D721Med (cell line): ENCODE measurements around the gene GDI2.
"Not testable (repeated sequence)": the region's sequence is repeated elsewhere in the genome, so short reads cannot be mapped to it uniquely, and the experiment has no call there.

Experiments used
- DNase-seq: peaks from one replicate; pipeline ENCODE4 v3.0.0; 2011; ENCODE audit warnings: low spot score; ENCODE audit not compliant: insufficient read length
- FAIRE-seq: peaks from 2 replicates; lab custom pipeline; 2011; peaks lifted over from hg19 to GRCh38; lab: Jason Lieb, UNC
- TF ChIP-seq, protein P1 (sequence below): IDR thresholded peaks from 2 replicates; pipeline ENCODE4 v1.5.1; 2012; ENCODE audit warnings: mild to moderate bottlenecking, control low read depth; ENCODE audit not compliant: insufficient read depth; ENCODE audit errors: missing control alignments

Gene GDI2

DNA sequence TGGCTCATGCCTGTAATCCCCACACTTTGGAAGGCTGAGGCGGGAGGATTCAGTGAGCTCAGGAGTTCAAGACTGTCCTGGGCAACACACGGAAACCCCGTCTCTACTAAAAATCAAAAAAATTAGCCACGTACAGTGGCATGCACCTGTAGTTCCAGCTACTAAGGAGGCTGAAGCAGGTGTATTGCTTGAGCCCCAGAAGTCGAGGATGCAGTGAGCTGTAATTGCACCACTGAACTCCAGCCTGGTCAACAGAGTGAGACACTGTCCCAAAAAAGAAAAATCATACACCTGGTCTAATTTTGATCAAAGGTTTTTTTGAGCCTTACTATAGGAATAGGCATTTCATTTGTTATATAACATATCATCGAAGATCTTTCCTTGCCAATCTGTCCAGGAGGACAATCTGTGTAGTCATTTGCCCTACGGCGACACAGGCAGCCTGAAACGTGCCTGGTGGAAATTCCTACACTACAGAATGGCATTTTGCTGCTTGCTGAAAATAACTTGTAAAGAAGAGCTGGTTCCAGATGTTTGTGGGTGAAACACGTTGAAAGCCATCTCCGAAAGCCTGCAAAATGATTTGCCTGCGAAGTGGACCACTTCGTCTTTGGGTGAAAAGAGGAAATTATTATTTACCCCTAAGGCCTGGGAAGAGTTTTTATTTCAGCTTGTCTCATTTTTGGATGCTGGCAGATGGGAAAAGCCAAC lies 31.3 kb upstream of the GDI2 start:
- no peak for DNase-seq
- TF ChIP-seq, protein P1, sequence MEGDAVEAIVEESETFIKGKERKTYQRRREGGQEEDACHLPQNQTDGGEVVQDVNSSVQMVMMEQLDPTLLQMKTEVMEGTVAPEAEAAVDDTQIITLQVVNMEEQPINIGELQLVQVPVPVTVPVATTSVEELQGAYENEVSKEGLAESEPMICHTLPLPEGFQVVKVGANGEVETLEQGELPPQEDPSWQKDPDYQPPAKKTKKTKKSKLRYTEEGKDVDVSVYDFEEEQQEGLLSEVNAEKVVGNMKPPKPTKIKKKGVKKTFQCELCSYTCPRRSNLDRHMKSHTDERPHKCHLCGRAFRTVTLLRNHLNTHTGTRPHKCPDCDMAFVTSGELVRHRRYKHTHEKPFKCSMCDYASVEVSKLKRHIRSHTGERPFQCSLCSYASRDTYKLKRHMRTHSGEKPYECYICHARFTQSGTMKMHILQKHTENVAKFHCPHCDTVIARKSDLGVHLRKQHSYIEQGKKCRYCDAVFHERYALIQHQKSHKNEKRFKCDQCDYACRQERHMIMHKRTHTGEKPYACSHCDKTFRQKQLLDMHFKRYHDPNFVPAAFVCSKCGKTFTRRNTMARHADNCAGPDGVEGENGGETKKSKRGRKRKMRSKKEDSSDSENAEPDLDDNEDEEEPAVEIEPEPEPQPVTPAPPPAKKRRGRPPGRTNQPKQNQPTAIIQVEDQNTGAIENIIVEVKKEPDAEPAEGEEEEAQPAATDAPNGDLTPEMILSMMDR: no peak
- no peak for FAIRE-seq

DNA sequence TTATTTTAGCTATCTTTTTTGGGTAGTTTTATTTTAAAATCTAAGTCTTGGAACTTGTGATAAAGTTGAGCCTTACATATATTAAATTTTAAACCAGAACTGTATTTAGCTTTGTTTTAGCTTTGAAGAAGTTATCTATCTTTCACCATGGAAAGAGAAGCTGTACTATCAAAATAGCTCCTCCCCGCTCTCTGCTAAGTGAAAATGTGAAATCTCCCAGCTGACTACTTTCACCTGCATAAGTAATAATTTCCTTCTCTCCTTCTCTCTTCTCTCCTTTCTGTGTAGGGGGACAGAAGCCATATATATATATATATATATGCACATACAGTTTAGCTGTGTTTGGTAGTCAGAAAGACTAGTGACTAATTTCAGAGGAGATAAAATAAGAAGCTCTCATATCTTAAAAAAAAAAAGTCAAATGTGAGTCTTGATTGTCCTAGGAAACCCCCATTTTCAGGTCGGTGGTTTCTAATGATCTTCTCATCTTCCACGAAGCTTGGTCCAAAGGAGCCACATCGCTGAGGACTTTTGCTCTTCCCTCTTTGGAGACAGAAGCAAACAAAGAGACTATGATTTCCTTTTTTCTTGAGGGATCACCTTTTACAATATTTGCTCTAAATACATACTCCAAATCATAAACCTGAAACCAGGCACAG lies 30.6 kb upstream of the GDI2 start:
- DNase-seq: no peak
- TF ChIP-seq, protein P1: no peak
- no peak for FAIRE-seq

DNA sequence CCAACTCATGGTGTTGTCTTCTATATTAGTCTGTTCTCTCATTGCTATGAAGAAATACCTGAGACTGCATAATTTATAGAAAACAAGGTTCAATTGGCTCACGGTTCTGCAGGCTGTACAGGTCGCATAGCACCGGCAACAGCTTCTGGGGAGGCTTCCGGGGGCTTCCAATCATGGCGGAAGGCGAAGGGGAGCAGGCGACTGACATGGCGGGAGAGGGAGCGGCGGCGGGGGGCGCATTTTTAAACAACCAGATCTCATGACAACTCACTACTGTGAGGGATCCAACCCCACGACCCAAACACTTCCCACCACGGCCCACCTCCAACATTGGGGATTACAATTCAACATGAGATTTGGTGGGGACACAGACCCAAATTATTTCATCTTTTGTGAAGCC lies 28.7 kb upstream of the GDI2 start:
- DNase-seq: no peak
- TF ChIP-seq, protein P1: no peak
- no peak for FAIRE-seq

DNA sequence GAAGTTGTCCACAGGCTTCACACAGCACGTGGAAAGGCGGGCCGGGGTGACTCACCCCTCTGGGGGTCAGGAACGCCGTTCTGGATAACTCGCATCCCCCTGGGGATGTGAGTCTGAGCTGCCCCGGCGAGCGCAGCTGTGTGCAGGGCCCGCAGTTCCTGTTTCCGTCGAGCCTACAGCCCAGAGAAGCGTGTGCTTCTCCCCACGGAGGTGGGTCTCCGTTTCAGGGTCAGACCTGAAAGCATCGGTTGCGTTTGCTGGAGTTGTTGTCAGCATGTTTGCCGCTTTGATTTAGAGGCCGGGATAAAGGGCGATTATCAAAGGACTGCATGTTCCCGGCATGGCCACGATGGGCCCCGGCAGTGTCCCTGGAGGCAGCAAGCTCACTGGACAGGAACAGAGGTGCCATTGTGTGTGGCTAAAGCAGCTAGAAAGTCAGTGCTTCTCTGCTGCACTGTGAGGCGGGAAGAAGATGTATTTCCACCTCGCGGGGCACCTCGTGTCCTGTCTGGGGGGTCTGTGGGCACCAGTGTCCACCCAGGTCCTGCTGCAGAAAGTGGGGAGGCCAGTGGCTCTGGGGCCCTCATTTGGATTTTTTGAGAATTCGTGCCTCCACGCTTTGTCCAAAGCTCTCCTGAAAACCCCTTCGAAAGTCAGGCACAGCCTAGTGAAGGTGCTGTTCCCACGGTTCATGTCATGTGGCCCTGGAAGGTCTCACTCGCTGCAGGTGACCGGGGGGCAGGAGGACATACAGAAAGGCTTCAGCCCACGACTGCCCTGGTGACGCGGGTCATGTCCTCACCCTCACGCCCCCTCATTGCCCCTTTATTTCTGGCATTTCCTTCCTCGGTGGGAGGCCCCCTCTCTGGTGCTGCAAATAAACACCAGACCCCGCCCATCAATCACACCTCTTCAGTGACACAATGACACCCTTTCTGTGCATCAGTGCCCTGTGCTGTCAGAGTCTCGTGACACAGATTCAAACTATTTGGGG lies 27.4 kb upstream of the GDI2 start:
- DNase-seq (no peak), FAIRE-seq (no peak)
- TF ChIP-seq, protein P1: no peak

DNA sequence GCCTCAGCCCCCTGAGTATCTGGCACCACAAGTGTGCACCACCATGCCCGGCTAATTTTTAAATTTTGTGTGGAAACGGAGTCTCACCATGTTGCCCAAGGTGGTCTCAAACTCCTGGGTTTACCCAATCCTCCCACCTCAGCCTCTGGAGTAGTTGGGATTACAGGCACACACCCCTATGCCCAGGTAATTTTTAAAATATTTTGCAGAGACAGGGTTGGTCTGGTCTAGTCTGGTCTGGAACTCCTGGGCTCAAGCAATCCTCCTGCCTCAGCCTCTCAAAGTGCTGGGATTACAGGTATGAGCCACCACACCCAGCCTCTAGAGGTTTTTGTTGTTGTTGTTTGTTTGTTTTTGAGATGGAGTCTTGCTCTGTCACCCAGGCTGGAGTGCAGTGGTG lies 22.9 kb upstream of the GDI2 start:
- not testable (repeated sequence) for FAIRE-seq, DNase-seq

DNA sequence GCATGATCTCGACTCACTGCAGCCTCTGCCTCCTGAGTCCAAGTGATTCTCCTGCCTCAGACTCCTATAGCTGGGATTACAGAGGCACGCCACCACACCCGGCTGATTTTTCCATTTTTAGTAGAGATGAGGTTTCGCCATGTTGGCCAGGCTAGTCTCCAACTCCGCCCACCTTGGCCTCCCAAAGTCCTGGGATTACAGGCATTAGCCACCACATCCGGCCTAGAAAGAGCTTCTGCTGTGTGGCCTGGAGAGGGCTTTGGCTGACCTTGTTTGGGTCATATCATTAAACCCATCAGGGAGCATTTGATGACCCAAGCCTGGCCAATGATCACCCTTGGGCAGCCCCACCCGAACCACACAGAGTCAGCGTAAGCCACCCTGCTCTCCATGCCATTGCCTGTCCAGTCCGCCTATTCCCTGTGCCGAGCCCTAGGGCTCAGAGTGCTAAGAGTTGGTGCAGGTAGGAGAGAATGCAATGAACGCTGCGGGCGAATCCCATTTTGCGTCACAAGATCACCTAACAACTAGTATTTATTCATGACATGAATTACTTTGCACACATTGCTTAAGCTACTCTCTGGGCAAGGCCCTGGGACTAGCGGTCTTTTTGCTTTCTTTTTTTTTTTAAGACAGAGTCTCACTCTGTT lies 22.3 kb upstream of the GDI2 start:
- DNase-seq: no peak
- TF ChIP-seq, protein P1: no peak
- FAIRE-seq: no peak

DNA sequence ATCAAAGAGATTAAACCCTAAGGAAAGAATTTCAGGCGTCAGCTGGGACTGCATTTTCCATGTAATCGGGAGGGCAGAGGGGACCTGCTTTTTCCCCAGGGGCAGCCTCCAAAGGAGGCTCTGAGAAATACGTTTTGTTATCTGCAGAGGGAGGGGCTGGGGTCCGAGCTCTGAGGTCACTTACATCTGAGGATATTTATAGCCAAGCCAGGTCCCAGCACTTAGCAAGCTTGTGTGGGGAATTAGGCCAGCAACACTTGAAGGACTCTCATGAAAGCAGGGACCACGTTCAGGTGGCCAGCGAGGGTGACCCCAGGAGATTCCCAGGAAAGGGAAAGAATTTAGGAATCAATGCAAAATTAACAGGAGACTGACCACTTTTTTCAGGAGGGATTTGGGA lies 20.6 kb upstream of the GDI2 start:
- DNase-seq: no peak
- FAIRE-seq: no peak
- TF ChIP-seq, protein P1: no peak
